HG02981 (cell line): ENCODE measurements around the gene EEF1AKMT1.
"Not testable (repeated sequence)": the region's sequence is repeated elsewhere in the genome, so short reads cannot be mapped to it uniquely, and the experiment has no call there.

Experiments used
- ATAC-seq: cut with Tn5 transposase; IDR thresholded peaks from one replicate; pipeline ENCODE4 v1.9.1; 2021; ENCODE audit warnings: mild to moderate bottlenecking, moderate library complexity; ENCODE audit not compliant: unreplicated experiment

The EEF1AKMT1 gene

DNA sequence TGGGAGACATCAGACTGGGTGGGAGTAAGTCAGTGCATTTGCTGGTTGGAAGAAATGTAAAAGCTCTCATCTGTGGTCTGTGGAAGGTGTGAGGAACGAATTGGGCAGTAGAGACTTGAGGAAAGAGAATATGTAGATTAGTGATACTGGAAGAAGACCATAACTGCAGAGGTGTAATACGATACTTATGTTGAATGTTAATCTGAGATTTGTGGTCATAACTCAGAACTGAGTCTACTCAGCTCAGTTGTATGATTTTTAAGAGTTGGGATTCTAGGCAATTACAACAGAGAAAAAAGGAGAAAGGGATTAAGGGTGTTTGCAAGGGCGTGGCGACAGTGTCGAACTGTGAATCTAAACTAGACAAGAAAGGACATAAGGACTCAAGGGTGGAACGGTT is 73.5 kb downstream of the EEF1AKMT1 start:
- ATAC-seq, result no peak

DNA sequence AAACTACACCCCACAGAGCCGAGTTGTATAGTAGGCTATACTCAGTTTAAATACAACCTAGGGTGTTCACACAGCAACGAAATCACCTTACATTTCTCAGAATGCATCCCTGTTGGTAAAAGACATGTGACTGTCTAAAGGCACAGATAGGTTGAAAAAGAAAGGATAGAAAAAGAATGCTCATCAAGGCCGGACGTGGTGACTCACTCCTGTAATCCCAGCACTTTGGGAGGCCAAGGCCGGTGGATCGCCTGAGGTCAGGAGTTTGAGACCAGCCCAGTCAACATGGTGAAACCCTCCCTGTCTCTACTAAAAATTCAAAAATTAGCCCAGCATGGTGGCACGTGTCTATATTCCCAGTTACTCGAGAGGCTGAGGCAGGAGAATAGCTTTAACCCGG is 74.0 kb downstream of the EEF1AKMT1 start:
- no peak for ATAC-seq

- ATAC-seq, result no peak
These were observed 77.7 kb downstream of the EEF1AKMT1 start for GRCh38 chr13:20696073-20696472.

GRCh38 chr13:20691616-20692015 is 82.1 kb downstream of the EEF1AKMT1 start:
- no peak for ATAC-seq

DNA sequence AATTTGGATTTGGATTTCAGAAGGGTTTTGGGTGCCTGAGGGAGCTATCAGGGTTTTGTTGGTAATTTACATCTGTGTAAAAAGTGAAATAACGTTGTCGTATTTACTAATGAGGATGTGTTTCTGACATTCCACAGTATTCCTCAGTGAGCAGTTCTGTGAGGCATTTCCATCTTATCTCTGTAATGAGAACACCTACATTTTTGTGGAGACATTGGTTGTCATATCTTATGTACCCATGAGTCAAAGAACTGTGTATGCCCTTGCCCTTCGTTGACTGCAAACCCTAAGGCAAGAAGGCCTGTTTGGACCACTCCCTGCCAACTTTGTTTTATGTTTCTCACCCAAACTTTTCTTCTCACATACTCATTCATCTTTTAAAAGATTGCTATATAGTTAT is 84.5 kb downstream of the EEF1AKMT1 start:
- ATAC-seq, result no peak

DNA sequence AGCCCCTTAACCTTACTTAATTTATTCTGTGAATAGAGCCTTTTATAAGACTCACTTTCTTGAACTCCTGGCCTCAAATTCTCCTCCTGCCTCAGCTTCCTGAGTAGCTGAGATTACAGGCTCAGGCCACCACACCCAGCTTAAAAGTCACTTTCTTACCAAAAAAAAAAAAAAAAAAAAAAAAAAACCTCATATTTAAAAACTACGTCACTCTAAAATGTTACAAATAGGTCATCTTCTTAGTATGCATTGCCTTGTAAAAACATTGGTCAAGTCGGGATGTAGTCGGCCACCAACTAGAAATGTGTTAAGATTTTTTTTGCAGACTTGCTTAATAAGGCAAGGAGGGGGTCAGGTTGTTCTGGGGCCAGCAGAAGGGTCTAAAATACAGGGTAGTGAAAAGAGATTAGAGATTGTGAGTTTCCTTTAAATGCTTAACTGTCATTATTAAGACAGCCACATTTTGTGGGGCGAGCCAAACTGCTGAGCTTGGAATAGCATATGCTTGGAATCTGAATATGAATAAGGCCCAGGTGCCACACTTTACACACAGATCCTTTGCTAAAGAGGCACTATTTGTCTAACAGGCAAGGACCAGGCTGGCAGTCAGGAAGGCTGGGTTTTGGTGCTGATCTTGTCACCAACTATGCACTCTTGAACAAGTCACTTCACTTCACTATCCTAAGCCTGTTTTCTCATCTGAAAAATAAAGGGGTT is 86.7 kb downstream of the EEF1AKMT1 start:
- ATAC-seq, result no peak

- no peak for ATAC-seq
These were observed 87.6 kb downstream of the EEF1AKMT1 start for GRCh38 chr13:20686167-20686566.

DNA sequence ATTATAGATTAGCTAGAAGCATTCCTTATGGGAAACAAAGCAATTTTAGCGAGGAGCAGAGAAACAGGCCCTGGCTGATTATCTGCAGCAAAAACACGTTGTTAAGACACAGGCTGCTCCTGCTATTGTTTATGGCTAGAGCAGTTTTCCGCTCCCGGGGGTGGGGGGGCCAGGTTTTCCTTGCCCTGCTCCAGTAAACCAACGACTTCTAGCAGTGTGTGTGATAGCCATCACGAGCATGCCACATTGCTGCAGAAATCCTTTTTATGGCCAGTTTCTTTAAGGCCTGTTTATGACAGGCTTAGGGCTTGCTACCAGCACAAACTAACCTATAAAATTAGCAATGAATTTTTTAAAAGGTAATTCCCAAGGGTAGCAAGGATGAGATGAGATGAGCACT is 88.7 kb downstream of the EEF1AKMT1 start:
- no peak for ATAC-seq

DNA sequence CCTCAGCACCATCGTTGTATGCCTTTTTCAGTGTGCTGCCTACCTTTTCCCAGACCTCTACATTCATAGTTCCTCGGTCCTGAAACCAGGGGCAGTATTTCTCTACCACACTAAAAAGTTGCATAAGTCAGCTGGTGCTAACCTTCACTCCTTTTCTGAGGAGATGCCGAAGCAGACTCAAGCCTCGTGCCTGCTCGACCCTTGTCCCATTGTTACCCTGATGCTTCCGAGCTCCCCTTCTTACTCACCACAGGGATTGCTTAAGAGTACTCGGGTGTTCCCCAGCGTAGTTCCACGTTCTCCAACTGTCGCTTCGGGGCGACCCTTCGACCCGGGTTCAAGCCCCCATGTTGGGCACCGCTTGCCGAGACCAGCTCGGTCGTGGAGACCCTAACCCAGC is 89.2 kb downstream of the EEF1AKMT1 start:
- no peak for ATAC-seq

DNA sequence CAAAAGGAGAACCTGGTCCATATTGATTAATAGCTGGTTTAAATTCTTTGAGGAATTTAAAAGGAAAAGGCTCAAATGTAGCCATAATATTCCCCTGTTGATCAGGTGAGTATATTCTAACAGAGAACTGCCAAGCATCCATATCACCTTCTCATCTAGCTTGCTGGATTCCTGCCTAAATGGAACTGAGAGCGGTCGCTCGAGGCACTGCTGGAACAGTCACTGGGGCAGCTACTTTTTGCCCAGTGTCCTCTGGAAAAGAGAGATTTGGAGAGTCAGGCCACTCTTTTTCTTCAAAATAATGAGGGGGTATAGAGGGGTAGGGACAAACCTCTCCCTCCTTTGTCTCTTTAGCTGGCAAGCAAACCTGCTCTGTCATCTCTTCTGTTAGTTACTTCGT is 89.7 kb downstream of the EEF1AKMT1 start:
- ATAC-seq, result no peak

GRCh38 chr13:20682061-20682460 is 91.7 kb downstream of the EEF1AKMT1 start:
- ATAC-seq, result no peak

- ATAC-seq, result not testable (repeated sequence)
These were observed 92.3 kb downstream of the EEF1AKMT1 start for GRCh38 chr13:20681481-20681880.

DNA sequence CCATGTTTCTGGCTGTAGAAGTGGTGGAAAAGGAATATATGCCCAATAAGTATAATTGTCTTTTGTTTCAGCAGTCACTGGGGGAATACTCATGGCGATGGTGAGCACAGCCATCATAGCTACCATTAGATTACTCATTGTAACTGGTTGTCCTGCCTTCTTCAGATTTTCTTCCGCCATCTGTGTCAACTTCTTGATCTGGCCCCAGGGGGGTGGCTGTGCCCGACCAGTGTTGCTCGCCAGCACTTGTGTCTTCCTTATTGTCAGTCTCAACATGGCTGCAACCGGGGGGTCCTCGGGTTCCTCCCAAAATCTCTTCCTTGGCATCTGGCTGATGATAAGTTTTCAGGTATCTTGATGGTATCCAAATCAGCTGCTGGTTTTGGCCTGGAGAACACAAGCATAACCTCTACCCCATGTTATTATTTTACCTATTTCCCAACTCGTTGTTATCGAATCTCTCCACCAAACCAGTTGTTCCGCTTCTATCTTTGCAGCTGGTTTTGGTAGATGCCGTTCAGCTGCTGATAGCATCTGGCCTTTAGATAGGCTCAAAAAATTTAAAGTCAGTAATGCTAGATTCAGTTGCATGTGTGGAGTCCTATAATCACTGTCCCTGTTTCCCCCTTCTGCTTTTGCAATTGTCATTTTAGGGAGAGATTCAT is 93.2 kb downstream of the EEF1AKMT1 start:
- no peak for ATAC-seq

GRCh38 chr13:20679879-20680278 is 93.9 kb downstream of the EEF1AKMT1 start:
- ATAC-seq, result no peak
